ENCODE results near the gene CREM. TPM values are rescaled to one million over a fixed set of nuclear protein-coding genes. Genes with fewer than 3 reads are reported as not detected.

CREM gene
- total RNA-seq, 1 donor from 2014 or later, result 31.4 TPM

DNA sequence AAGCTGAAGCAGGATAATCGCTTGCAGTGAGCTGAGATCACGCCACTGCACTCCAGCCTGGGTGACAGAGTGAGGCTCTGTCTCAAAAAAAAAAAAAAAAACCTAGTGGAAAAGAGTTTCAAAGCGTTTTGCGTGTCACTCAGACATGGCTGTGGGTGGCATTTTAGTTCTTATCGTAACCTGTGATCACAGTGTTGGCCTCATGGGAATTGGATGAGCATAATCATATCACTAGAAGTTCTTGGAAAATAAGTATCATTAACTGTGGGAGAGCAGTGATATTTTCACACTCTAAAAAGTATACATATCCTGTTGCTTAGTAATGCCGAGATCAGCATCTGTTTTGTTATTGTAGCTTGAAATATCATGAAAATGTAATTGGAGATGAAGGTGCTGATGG, 92.6 kb downstream of the CREM start:
- H3K27ac Mint-ChIP-seq (ENCODE audit: unreplicated experiment), result no peak overlapping the region
- TF ChIP-seq, protein P1, sequence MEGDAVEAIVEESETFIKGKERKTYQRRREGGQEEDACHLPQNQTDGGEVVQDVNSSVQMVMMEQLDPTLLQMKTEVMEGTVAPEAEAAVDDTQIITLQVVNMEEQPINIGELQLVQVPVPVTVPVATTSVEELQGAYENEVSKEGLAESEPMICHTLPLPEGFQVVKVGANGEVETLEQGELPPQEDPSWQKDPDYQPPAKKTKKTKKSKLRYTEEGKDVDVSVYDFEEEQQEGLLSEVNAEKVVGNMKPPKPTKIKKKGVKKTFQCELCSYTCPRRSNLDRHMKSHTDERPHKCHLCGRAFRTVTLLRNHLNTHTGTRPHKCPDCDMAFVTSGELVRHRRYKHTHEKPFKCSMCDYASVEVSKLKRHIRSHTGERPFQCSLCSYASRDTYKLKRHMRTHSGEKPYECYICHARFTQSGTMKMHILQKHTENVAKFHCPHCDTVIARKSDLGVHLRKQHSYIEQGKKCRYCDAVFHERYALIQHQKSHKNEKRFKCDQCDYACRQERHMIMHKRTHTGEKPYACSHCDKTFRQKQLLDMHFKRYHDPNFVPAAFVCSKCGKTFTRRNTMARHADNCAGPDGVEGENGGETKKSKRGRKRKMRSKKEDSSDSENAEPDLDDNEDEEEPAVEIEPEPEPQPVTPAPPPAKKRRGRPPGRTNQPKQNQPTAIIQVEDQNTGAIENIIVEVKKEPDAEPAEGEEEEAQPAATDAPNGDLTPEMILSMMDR (IDR thresholded peaks at IDR 0.05), result no peak
- H3K27me3 Mint-ChIP-seq (ENCODE audit: unreplicated experiment), result no peaks in the 10 kb centered on the region
- H3K36me3 Mint-ChIP-seq (ENCODE audit: unreplicated experiment), result no peaks in the 10 kb centered on the region
- DNase-seq (ENCODE audit: extremely low spot score, unreplicated experiment), result no peak
- H3K4me1 Mint-ChIP-seq (ENCODE audit: unreplicated experiment), result peaks cover 7% of the 10 kb centered on the region
- no peaks in the 10 kb centered on the region for H3K9me3 Mint-ChIP-seq (ENCODE audit: unreplicated experiment)
- no peak overlapping the region for H3K4me3 Mint-ChIP-seq (ENCODE audit: unreplicated experiment)

DNA sequence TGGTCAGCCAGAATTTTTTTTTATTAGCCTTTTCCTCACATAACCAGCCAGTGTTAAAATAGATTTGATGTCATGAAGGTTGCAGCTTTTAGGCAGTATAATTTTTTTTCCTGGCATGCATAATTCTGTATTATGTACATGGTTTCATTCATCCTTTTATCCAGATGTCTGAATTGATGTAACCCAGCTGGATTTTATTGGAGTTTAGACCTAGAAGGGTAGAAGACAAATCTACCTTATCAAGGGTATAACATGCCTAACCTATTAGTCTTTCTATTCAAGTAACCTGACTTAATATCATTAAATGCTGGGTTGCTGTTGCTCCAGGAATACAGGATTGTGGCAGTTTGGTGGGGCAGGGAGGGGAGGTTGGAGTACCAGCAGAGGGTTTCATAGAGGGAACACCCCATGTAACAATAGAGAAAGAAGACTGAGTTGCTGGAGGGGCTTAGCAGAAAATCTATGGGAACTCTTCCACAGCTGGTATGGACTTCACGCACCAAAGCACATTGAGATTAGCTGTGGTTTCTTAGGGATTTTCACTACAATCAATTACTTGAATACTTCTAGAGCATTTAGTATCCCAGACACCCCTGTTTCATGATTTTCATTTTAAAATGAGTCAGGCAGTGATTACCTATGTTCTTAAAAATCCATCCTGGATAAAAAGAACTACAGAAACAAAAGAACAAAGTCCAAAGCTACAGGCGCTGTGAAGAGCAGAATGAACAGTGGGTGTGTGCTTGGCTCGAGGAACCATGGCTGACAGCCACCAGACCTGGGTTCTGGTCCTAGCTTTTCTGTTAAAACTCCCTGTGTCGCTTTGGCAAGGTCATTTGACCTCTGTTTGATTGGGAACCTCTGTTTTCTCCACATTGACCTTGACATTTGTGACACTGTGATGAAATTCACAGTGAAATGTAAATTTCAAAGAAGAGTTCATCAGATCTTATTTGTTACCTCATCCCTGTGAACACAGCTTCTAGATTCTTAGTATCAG, 93.5 kb downstream of the CREM start:
- Mint-ChIP-seq H3K4me1 (ENCODE audit: unreplicated experiment) (peaks cover 7% of the 10 kb centered on the region), H3K4me3 (ENCODE audit: unreplicated experiment) (no peak overlapping the region), H3K9me3 (ENCODE audit: unreplicated experiment) (no peaks in the 10 kb centered on the region), H3K27me3 (ENCODE audit: unreplicated experiment) (no peaks in the 10 kb centered on the region), H3K27ac (ENCODE audit: unreplicated experiment) (no peak overlapping the region), H3K36me3 (ENCODE audit: unreplicated experiment) (no peaks in the 10 kb centered on the region)
- DNase-seq (ENCODE audit: extremely low spot score, unreplicated experiment), result no peak
- TF ChIP-seq, protein P1 (IDR thresholded peaks at IDR 0.05), result no peak

DNA sequence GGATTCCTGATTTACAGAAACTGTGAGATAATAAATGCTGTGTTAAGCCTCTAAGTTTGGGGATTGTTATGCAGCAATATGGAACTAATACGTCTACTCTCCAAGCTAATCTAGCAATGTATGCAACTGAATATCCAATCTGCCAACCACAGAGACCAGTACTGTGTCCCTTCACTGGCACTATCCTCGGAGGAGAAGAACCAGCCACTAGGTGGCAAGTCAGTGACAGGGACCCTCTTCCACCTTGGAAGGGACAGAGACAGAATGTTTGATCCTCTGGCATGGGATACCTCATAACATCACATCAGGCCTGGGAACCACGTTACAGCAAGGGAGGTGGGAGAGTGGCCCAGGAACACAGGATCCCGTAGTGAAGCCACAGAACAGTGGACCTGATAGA, 96.4 kb downstream of the CREM start:
- TF ChIP-seq, protein P1 (IDR thresholded peaks at IDR 0.05), result no peak
- DNase-seq (ENCODE audit: extremely low spot score, unreplicated experiment), result no peak
- H3K4me1 Mint-ChIP-seq (ENCODE audit: unreplicated experiment), result peaks cover 7% of the 10 kb centered on the region
- H3K27me3 Mint-ChIP-seq (ENCODE audit: unreplicated experiment), result peaks cover 2% of the 10 kb centered on the region
- H3K9me3 Mint-ChIP-seq (ENCODE audit: unreplicated experiment), result no peaks in the 10 kb centered on the region
- H3K27ac Mint-ChIP-seq (ENCODE audit: unreplicated experiment), result no peak overlapping the region
- no peaks in the 10 kb centered on the region for H3K36me3 Mint-ChIP-seq (ENCODE audit: unreplicated experiment)
- no peak overlapping the region for H3K4me3 Mint-ChIP-seq (ENCODE audit: unreplicated experiment)

DNA sequence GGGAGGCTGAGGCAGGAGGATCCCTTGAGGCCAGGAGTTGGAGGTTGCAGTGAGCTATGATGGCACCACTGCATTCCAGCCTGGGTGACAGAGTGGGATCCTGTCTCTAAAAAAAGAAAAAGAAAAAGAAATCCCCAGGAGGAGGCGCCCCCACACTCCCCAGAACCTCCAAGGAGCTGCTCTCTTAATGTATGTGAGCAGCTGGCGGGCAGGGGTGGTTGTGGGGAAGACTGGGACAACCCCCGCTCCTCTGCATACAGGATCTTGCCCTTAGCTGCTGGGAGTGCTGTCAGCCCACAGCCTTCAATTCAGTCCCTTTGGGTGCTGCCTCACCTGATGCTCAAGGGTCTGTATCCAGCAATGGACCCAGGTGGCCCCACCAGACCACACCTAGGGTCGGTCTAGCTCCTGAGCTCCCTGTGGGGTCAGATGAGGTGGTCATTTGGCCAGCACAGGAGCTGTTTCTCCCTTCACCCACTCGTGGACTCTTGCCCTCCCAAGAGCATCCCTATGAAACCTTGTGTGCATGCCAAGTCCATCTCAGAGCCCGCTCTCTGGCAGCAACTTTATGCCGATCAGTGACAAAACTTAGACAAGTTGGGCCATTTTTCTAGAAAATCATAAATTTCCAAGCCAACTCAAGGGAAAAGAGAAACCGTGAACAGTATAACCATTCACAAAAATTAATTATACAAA, 97.5 kb downstream of the CREM start:
- H3K27ac Mint-ChIP-seq (ENCODE audit: unreplicated experiment), result no peak overlapping the region
- peaks cover 2% of the 10 kb centered on the region for H3K27me3 Mint-ChIP-seq (ENCODE audit: unreplicated experiment)
- no peak overlapping the region for H3K4me3 Mint-ChIP-seq (ENCODE audit: unreplicated experiment)
- no peaks in the 10 kb centered on the region for H3K36me3 Mint-ChIP-seq (ENCODE audit: unreplicated experiment)
- no peak for DNase-seq (ENCODE audit: extremely low spot score, unreplicated experiment)
- no peaks in the 10 kb centered on the region for H3K4me1 Mint-ChIP-seq (ENCODE audit: unreplicated experiment)
- TF ChIP-seq, protein P1 (IDR thresholded peaks at IDR 0.05), result no peak
- no peaks in the 10 kb centered on the region for H3K9me3 Mint-ChIP-seq (ENCODE audit: unreplicated experiment)

DNA sequence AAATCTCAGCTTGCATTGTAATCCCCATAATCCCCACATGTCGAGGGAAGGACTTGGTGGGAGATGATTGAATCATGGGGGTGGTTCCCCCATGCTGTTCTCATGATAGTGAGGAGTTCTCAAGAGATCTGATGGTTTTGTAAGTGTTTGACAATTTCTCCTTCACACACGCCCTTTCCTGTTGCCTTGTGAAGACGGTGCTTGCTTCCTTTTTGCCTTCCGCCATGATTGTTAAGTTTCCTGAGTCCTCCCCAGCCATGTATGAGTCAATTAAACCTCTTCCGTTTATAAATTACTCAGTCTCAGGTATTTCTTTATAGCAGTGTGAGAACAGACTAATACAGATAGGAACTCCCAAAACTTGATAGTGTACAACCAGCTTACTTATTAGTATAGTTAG, 98.6 kb downstream of the CREM start:
- DNase-seq (ENCODE audit: extremely low spot score, unreplicated experiment), result no peak
- Mint-ChIP-seq H3K36me3 (ENCODE audit: unreplicated experiment) (no peaks in the 10 kb centered on the region), H3K27me3 (ENCODE audit: unreplicated experiment) (peaks cover 2% of the 10 kb centered on the region), H3K27ac (ENCODE audit: unreplicated experiment) (no peak overlapping the region), H3K9me3 (ENCODE audit: unreplicated experiment) (no peaks in the 10 kb centered on the region), H3K4me1 (ENCODE audit: unreplicated experiment) (no peaks in the 10 kb centered on the region), H3K4me3 (ENCODE audit: unreplicated experiment) (no peak overlapping the region)
- TF ChIP-seq, protein P1 (IDR thresholded peaks at IDR 0.05), result no peak

Data from osteocyte (in vitro differentiated cells).